Chondrocyte (in vitro differentiated cells): ENCODE data around the gene KISS1R. TPM values are rescaled to one million over a fixed set of nuclear protein-coding genes. Genes with fewer than 3 reads are reported as not detected.

Source experiments
- DNase-seq: peaks from one replicate; pipeline ENCODE4 v3.0.0; 2021; ENCODE audit warnings: mixed read lengths, low spot score
- H3K27ac Mint-ChIP-seq: one replicate; pipeline ENCODE4 v1.8.0; 2021; ENCODE audit warnings: mild to moderate bottlenecking, moderate library complexity, mixed read lengths; ENCODE audit not compliant: unreplicated experiment
- H3K27me3 Mint-ChIP-seq: 2 replicates; pipeline ENCODE4 v1.8.0; 2021; ENCODE audit warnings: low read depth, mixed read lengths
- H3K36me3 Mint-ChIP-seq: 2 replicates; pipeline ENCODE4 v1.8.0; 2021; ENCODE audit warnings: low read depth, mixed read lengths
- H3K4me1 Mint-ChIP-seq: 2 replicates; pipeline ENCODE4 v1.8.0; 2021; ENCODE audit warnings: low read depth, mild to moderate bottlenecking, mixed read lengths
- H3K4me3 Mint-ChIP-seq: one replicate; pipeline ENCODE4 v1.8.0; 2021; ENCODE audit warnings: mild to moderate bottlenecking, moderate library complexity, mixed read lengths; ENCODE audit not compliant: unreplicated experiment
- H3K9me3 Mint-ChIP-seq: 2 replicates; pipeline ENCODE4 v1.8.0; 2021; ENCODE audit warnings: low read depth, mixed read lengths
- long read RNA-seq: library from polyadenylated mRNA; stranded (forward); transcript quantifications from one replicate; pipeline ENCODE4 v2.0.0, GENCODE V29; 2021
- total RNA-seq: library from RNA; stranded (reverse); gene quantifications from 3 replicates; pipeline ENCODE4 v1.2.1, GENCODE V29; 2021
- TF ChIP-seq, protein P1 (sequence below): fragments of 200-600 bp; sonication (generic); IDR thresholded peaks from 2 replicates; pipeline ENCODE4 v1.5.0; 2021; ENCODE audit warnings: antibody characterized with exemption, mild to moderate bottlenecking, moderate library complexity

The KISS1R gene
- 0.17 to 0.38 TPM (median 0.24 TPM) in 3 replicates for total RNA-seq
- long read RNA-seq, partial matches to known transcripts: 2 of 2 reads
- long read RNA-seq, other reads (novel, unspliced or antisense): 0 of 2 reads

DNA sequence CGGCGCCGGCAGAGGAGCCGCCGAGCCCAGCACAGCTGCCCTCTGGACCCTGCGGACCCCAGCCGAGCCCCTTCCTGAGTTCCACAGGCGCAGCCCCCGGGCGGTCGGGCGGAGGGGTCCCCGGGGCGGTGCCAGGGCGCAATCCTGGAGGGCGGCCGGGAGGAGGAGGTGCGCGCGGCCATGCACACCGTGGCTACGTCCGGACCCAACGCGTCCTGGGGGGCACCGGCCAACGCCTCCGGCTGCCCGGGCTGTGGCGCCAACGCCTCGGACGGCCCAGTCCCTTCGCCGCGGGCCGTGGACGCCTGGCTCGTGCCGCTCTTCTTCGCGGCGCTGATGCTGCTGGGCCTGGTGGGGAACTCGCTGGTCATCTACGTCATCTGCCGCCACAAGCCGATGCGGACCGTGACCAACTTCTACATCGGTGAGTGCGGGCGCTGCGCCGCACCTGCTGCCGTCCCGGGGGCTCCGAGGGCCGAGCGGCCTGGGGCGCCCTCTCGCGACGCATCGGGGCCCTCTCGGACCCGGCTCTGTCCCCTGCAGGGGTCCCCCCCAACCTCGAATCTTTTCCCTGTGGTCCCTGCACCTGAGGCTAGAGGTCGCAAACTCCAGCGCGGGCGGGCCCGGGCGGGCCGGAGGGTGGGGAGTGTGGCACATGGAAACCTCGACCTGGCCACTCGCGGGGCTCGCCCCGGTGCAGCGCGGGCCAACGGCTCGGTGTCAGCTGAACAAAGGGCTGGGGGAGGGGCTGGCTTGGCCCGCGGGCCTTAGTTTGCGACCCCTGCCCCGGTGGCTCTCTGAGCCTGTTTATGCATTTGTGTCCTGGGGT is at the start of gene KISS1R:
Gene KISS1R (plus strand): TSS at position 11 of the 829 bp plus-strand sequence. CDS start 170 bp downstream, at position 181.
- Mint-ChIP-seq H3K27ac (no peak within 1 kb of the TSS), H3K9me3 (no peaks in the 10 kb centered on the region), H3K27me3 (peaks cover 6% of the 10 kb centered on the region), H3K36me3 (no peaks in the 10 kb centered on the region), H3K4me1 (peaks cover 14% of the 10 kb centered on the region), H3K4me3 (peak within 1 kb of the TSS; percentile 38)
- TF ChIP-seq, protein P1, sequence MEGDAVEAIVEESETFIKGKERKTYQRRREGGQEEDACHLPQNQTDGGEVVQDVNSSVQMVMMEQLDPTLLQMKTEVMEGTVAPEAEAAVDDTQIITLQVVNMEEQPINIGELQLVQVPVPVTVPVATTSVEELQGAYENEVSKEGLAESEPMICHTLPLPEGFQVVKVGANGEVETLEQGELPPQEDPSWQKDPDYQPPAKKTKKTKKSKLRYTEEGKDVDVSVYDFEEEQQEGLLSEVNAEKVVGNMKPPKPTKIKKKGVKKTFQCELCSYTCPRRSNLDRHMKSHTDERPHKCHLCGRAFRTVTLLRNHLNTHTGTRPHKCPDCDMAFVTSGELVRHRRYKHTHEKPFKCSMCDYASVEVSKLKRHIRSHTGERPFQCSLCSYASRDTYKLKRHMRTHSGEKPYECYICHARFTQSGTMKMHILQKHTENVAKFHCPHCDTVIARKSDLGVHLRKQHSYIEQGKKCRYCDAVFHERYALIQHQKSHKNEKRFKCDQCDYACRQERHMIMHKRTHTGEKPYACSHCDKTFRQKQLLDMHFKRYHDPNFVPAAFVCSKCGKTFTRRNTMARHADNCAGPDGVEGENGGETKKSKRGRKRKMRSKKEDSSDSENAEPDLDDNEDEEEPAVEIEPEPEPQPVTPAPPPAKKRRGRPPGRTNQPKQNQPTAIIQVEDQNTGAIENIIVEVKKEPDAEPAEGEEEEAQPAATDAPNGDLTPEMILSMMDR: peak; percentile 76
- DNase-seq: peak; percentile 72

DNA sequence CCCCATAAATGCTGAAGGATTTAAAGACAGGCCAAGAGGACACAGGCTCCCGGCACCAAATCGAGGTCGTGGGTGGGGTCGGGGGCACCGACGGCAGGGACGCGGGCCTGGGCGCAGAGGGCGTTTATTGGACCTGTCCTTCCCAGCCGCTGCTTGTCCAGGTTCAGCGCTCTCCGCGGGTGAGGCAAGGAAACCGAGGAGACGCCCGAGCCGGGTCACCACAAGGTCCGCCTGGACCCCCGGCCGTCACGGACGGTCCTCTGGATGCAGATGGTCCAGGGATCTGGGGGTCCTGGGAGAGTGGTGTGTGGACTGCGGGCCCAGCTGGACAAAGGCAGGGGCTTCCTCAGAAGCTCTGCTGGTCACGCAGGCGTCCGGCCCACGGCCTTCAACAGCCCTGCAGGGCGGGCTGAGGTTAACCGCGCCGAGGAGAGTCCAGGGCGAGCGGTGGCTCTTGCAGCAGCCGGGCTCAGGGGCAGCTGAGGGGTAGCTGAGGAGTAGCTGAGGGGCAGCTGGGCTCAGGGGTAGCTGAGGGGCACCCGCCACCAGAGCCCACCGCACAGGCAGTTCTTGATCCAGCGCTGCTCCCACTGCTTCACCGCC is 49.2 kb upstream of the KISS1R start:
- no peaks in the 10 kb centered on the region for H3K27me3 Mint-ChIP-seq
- no peak overlapping the region for H3K4me3 Mint-ChIP-seq
- H3K27ac Mint-ChIP-seq: peak overlapping the region; percentile 68
- H3K9me3 Mint-ChIP-seq: no peaks in the 10 kb centered on the region
- TF ChIP-seq, protein P1: no peak
- peaks cover 48% of the 10 kb centered on the region for H3K4me1 Mint-ChIP-seq
- peaks cover 8% of the 10 kb centered on the region for H3K36me3 Mint-ChIP-seq
- DNase-seq: peak; percentile 94

DNA sequence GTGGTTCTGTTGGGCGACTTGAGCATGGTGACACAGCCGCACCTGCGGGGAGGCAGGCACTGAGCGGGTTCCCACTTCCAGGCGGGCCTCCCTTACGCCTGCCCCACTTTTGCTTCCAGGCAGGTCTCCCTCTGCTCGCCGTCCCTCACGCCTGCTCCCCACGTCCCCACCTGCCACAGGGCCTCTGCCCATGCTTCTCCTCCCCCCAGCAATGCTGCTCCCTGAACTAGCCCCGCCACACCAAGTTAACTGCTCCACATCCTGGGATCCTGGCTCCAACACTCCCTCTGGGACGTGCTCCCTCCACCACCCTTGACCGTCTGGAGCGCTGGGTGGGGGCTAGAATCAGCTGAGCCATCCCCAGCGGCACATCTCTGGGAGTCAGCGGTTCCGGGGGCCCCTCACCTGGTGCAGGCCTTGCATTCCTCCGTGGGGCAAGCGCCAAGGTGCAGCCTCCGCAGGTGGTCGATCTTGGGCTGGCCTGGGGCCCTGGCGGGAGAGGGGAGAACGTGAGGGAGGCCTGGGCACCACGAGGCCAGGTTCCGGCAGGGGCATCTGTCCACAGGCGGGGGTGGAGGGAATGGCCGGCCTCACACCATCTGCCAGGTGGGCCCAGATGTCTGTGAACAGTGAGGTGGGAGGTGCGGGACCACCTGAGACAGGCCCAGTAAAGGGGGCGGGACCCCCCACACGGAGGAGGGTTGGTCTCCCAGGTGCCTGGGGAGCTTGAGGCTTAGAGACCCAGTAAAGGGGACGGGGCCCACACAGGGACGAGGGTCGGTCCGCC is 48.5 kb upstream of the KISS1R start:
- TF ChIP-seq, protein P1: no peak
- H3K9me3 Mint-ChIP-seq: no peaks in the 10 kb centered on the region
- H3K4me1 Mint-ChIP-seq: peaks cover 47% of the 10 kb centered on the region
- DNase-seq: peak; percentile 92
- H3K4me3 Mint-ChIP-seq: no peak overlapping the region
- peaks cover 8% of the 10 kb centered on the region for H3K36me3 Mint-ChIP-seq
- no peaks in the 10 kb centered on the region for H3K27me3 Mint-ChIP-seq
- H3K27ac Mint-ChIP-seq: peak overlapping the region; percentile 86

DNA sequence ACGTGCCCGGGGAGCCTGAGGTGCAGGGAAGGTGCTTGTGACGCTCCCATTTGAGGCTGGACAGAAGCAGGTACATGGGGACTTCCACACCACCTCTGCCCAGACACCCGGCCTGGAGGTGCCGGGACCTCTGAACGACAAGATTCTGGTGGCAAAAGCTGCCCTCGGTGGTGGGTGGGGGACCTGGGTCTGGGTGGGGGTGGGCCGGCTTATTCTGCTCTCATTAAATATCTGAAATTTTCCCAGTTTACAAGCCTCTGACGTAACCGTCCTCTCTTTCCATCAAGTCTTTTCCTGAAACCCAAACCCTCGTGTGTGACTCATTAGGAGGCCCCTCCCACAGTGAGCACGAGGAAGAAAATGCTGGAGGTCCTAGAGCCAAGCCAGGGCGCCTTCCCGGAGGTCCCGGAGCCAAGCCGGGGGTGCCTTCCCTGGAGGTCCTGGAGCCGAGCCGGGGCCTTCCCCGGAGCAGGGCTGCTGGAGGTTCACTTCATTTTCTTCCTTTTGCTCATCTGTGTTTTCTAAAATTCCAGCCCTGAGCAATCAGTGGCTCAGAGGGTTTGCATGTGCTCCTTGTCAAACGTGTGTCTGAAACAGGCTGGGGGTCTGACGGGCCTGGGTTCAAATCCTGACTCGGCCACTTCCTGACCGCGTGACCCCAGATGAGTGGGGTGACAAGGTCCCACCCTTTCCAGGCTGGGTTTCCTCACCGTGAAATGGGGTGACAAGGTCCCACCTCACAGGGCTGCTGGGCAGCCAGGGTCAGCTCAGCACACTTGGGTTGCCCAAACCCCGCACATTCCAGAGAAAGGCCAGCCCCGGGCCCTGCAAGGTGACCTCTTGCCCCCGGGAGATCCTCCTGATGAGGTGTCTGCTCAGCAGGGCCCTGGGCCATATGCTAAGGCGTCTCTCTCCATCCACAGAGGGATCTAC is 47.6 kb upstream of the KISS1R start:
- Mint-ChIP-seq H3K4me1 (peaks cover 45% of the 10 kb centered on the region), H3K36me3 (peaks cover 8% of the 10 kb centered on the region), H3K27ac (peak overlapping the region; percentile 86), H3K4me3 (no peak overlapping the region), H3K27me3 (no peaks in the 10 kb centered on the region), H3K9me3 (no peaks in the 10 kb centered on the region)
- TF ChIP-seq, protein P1: no peak
- no peak for DNase-seq
